Immature natural killer cell (primary cell): Measurements from ENCODE around the gene RPA1. TPM values are rescaled to one million over a fixed set of nuclear protein-coding genes. Genes with fewer than 3 reads are reported as not detected.

ENCODE experiments used
- DNase-seq, 3 donors: peaks; one replicate each; pipeline ENCODE4 v3.0.0; 2022; ENCODE audit warnings: mixed read lengths in 1 of 3
- H3K27ac Mint-ChIP-seq, 6 donors: one replicate each; pipeline ENCODE4 v1.8.0; 2020; ENCODE audit warnings: mixed read lengths in 6 of 6, mild to moderate bottlenecking in 5 of 6, inconsistent platforms in 4 of 6, moderate library complexity in 3 of 6
- H3K27me3 Mint-ChIP-seq, 3 donors: one replicate each; pipeline ENCODE4 v1.8.0; 2020 to 2021; ENCODE audit warnings: low read depth in 3 of 3, mild to moderate bottlenecking in 3 of 3, mixed read lengths in 3 of 3, moderate library complexity in 3 of 3, inconsistent platforms in 1 of 3
- H3K36me3 Mint-ChIP-seq, 3 donors: one replicate each; pipeline ENCODE4 v1.8.0; 2020; ENCODE audit warnings: mixed read lengths in 3 of 3, inconsistent platforms in 2 of 3, mild to moderate bottlenecking in 2 of 3
- H3K4me1 Mint-ChIP-seq, 2 donors: one replicate each; pipeline ENCODE4 v1.8.0; 2020; ENCODE audit warnings: inconsistent platforms in 2 of 2, mild to moderate bottlenecking in 2 of 2, mixed read lengths in 2 of 2, moderate library complexity in 1 of 2
- H3K4me3 Mint-ChIP-seq, 5 donors: one replicate each; pipeline ENCODE4 v1.8.0; 2020; ENCODE audit warnings: mild to moderate bottlenecking in 5 of 5, mixed read lengths in 5 of 5, inconsistent platforms in 3 of 5, moderate library complexity in 3 of 5
- H3K9me3 Mint-ChIP-seq, 6 donors: one replicate each; pipeline ENCODE4 v1.8.0; 2020; ENCODE audit warnings: mild to moderate bottlenecking in 6 of 6, mixed read lengths in 6 of 6, inconsistent platforms in 4 of 6, moderate library complexity in 3 of 6
- polyA plus RNA-seq, 3 donors: library from polyadenylated mRNA; unstranded; fragments of 300-500 nt; fragmentation: Illumina TruSeq; gene quantifications; one replicate each; pipeline ENCODE4 v1.2.3, GENCODE V29; 2021

The RPA1 gene
- polyA plus RNA-seq, 3 donors from 2014 or later = 82.6 to 102 (median 89.4) TPM

DNA sequence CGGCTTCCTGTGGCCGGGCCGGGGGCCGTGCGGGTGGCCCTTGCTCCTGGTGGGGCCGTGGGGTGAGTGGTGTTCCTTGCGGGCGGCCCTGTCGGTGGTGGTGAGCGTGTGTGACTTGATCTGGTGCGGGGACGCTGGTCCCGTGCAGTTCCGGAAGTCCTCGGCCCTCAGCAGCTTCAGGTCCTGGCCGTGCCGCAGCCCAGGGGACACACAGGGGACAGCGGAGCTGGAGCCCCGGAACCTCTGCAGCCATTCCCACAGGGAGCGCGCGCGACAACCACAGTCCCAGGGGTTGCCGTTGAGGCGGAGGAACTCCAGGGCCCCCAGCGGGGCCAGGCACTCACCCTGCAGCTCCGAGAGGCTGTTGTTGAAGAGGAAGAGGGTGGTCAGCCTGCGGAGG, 107.0 kb downstream of the RPA1 start:
- H3K4me3 Mint-ChIP-seq = no peak overlapping the region
- no peaks in the 10 kb centered on the region for H3K9me3 Mint-ChIP-seq
- DNase-seq = peak in 1 of 3 donors; percentile 4
- no peaks in the 10 kb centered on the region for H3K36me3 Mint-ChIP-seq
- H3K27ac Mint-ChIP-seq = no peak overlapping the region
- no peaks in the 10 kb centered on the region for H3K4me1 Mint-ChIP-seq
- peaks cover 0 to 4% (median 3%) of the 10 kb centered on the region in 3 donors for H3K27me3 Mint-ChIP-seq

DNA sequence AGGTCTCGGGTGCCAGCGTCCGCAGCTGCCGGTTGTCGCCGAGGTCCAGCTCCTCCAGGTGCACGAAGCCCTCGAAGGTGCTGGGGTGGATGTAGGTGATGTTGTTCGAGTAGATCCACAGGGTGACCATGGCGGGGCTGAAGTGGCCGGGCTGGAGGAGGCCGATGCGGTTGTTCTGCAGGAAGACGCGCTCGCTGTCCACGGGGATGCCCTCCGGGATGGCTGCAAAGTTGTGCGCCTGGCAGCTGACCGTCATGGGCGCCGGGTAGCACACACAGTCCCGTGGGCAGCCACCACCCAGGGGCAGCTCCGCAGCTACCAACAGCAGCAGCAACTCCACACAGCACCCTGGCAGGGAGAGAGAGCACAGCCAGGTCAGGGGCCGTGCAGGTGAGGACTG, 107.7 kb downstream of the RPA1 start:
- no peak overlapping the region for H3K4me3 Mint-ChIP-seq
- no peaks in the 10 kb centered on the region for H3K9me3 Mint-ChIP-seq
- H3K4me1 Mint-ChIP-seq = no peaks in the 10 kb centered on the region
- H3K36me3 Mint-ChIP-seq = no peaks in the 10 kb centered on the region
- H3K27me3 Mint-ChIP-seq = peaks cover 0 to 4% (median 3%) of the 10 kb centered on the region in 3 donors
- H3K27ac Mint-ChIP-seq = no peak overlapping the region
- DNase-seq = no peak

DNA sequence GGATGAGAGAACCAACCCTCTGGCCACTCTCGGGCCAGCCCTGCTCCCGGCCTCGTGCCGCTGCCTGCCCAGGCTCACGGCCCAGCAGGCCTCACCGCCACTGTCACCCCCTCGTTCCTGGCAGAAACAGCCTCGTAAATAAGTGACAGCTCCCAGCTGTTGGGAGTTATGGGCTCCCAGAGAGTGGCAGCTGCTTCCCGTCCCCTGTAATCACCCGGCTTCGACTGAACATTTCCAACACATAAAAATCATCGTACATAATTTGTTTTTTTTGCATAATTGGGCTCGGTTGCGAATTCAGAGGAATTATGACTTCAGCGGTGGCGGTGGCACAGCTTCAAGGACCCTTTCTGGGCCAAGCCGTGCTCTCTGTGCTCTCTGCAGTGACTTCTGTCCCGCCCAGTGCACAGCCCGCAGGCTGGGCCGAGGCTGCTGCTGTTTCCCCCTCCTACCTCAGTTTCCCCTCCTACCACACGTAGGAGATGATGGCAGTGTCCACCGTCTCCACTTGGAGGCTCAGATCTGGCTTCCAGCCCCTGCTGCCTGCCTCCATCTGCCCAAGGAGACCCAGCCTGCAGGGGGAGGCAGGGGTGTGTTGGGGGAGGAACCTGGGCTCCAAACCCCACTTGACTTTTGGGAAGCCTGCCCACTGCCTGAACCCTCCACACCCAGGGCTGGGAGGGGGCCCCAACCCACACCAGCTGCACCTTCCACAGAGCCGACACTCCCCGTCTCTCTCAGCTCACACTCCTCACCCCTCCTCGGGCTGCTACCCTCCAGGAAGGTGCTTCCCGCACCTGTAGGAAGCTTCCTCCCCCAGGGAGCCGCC, 110.4 kb downstream of the RPA1 start:
- Mint-ChIP-seq H3K9me3 (no peaks in the 10 kb centered on the region), H3K27ac (no peak overlapping the region), H3K36me3 (no peaks in the 10 kb centered on the region), H3K4me3 (no peak overlapping the region), H3K4me1 (no peaks in the 10 kb centered on the region), H3K27me3 (peaks cover 0 to 5% (median 3%) of the 10 kb centered on the region in 3 donors)
- no peak for DNase-seq

DNA sequence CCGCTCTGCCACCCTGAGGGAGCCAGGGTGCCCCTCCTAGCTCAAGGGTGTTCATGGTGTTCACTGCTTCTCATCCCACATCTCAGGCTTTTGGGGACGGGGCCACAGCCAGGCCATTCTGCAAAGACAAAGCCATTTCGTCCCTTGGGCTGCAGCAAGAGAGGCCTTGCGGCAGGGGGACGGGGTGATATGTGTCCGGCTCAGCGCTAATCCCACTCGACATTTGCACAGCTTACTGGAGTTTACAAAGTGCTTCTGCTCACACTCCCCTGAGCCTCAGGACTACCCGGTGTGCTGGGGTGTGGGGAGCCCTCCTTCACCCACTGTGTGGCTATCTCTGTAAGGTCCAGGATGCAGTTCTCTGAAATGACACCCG, 111.0 kb downstream of the RPA1 start:
- Mint-ChIP-seq H3K36me3 (no peaks in the 10 kb centered on the region), H3K4me1 (no peaks in the 10 kb centered on the region), H3K27me3 (peaks cover 1 to 3% (median 2%) of the 10 kb centered on the region in 3 donors), H3K9me3 (no peaks in the 10 kb centered on the region), H3K4me3 (no peak overlapping the region), H3K27ac (no peak overlapping the region)
- DNase-seq = no peak

DNA sequence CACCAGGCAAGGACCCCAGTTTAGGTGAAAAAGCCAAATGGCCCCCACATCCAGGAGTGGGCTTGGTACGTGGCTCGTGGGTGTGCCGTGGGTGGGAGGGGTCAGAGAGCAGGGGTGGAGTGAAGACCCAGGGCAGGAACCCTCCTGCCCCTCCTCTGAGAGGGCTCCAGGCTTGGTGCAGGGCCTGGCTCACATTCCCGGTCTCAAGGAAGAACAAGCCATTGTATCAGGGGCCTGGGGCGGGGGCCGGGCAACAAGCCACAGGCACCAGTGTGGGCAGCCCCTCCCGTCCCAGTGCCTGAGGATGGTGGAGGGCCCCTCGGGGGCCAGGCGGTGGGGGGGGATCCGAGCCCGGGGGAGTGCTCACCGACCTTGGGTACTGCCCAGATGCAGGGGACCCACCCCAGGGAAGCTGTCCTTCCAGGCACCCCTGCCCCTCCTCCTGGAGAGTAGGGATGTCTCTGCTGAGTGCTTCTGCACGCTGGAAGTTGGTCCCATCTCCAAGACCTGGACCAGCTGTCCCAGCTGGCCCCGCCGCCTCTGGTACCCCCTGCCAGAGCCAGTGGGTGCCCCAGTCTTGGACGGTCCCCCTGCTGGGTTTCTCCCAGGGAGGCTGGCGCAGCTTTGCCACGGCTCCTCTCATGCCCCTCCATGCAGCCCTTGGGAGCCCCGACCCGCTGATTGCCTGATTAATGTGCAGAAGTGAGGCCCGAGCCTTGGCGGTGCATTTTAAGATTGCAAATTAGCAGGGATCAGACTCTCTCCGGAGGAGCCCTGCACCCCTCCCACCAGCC, 111.7 kb downstream of the RPA1 start:
- Mint-ChIP-seq H3K4me3 (no peak overlapping the region), H3K4me1 (no peaks in the 10 kb centered on the region), H3K27me3 (peaks cover 1 to 3% (median 2%) of the 10 kb centered on the region in 3 donors), H3K27ac (no peak overlapping the region), H3K9me3 (no peaks in the 10 kb centered on the region), H3K36me3 (no peaks in the 10 kb centered on the region)
- no peak for DNase-seq

DNA sequence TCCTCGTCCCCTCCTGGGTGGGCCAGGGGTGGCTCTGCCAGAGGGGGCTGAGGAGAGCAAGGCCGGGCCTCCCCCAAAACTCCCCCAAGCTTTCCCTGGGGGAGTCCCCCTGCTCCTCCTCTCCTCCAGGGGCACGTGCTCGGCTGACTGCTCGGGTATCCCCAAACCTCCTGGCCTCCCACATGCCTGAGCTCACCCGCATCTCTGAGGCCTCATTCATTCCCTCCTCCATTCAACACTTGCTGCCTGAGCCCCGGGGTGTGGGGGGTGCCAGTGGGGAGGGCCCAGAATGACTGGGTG, 112.2 kb downstream of the RPA1 start:
- no peak overlapping the region for H3K4me3 Mint-ChIP-seq
- H3K27me3 Mint-ChIP-seq = peaks cover 1 to 2% (median 1%) of the 10 kb centered on the region in 3 donors
- no peak overlapping the region for H3K27ac Mint-ChIP-seq
- H3K36me3 Mint-ChIP-seq = no peaks in the 10 kb centered on the region
- no peaks in the 10 kb centered on the region for H3K4me1 Mint-ChIP-seq
- H3K9me3 Mint-ChIP-seq = no peaks in the 10 kb centered on the region
- DNase-seq = no peak

DNA sequence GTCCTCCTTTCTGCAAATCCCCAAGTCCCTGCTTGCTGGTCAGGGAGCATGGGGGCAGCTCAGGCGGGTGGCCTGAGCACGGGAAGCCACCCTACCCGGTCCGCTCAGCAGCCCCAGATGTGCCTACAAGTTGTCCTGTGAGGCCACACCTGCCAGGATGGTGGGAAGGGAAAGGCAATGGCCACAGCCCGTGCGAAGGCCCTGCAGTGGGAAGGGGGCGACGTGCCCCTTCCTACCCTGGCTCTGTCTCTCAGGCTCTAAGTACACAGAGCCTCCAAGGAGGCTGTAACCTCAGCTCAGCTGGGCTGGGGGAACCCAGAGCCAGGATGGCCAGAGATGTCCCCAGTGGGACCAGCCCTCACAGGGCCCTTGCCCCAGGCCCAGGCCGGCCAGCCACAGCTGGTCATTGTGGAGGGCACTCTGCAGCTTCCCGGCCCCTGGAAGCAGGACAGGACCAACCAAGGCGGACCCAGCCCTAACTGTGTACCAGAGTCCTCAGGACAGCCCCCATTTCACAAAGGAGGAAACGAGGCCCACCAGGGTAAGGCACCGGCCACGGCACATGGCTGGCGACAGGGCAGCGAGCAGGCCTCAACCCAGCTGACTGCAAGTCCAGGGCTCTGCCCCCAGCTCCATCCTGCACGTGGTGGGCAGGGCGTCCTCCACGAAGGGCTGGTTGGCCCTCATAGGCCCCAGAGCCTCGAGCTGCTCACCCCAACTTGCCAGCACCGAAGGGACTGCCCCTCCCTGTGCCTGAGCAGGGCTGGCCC, 113.0 kb downstream of the RPA1 start:
- Mint-ChIP-seq H3K9me3 (no peaks in the 10 kb centered on the region), H3K27me3 (peaks cover 1 to 2% (median 1%) of the 10 kb centered on the region in 3 donors), H3K36me3 (no peaks in the 10 kb centered on the region), H3K27ac (no peak overlapping the region), H3K4me1 (no peaks in the 10 kb centered on the region), H3K4me3 (no peak overlapping the region)
- no peak for DNase-seq

DNA sequence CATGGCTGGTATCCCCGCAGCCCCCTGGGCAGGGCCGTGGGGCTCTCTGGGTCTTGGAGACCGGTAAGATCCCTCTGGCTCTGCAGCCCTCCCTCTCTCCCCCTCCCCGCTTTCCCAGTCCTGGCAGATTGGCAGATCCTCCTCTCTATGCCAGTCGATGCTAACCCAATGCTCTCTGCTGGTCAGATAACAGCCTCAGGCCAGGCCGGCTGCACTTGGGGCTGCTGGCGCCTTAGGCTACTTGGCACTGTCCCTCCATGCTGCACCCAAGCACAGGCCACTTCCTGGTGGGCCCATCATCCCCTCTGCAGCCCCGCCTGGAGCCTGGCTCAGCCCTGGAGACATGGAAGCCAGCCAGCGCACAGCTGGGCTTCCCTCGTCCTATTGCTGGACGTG, 113.6 kb downstream of the RPA1 start:
- peaks cover 1 to 2% (median 1%) of the 10 kb centered on the region in 3 donors for H3K27me3 Mint-ChIP-seq
- H3K4me3 Mint-ChIP-seq = no peak overlapping the region
- H3K36me3 Mint-ChIP-seq = no peaks in the 10 kb centered on the region
- H3K9me3 Mint-ChIP-seq = no peaks in the 10 kb centered on the region
- H3K4me1 Mint-ChIP-seq = no peaks in the 10 kb centered on the region
- no peak for DNase-seq
- H3K27ac Mint-ChIP-seq = no peak overlapping the region

DNA sequence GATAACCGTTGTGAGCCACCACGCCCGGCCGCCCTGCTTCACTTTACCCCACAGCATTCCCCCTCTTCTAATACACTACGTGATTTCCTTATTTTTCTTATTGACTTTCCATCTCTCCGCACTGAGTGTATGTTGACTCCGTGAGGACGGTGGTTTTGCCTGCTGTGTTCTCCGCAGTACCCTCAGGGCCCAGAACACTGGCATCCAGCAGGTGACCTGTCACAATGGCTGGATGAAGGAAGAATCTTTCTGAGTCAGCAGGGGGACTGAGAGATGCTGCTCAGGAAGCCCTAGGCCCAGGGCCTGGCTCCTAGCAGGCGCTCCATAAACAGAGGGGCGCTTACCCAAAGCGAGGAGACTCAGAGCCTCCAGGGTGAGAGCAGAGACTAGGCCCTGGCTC, 115.8 kb downstream of the RPA1 start:
- Mint-ChIP-seq H3K4me3 (no peak overlapping the region), H3K27me3 (peaks cover 1 to 7% (median 3%) of the 10 kb centered on the region in 3 donors), H3K27ac (no peak overlapping the region)

DNA sequence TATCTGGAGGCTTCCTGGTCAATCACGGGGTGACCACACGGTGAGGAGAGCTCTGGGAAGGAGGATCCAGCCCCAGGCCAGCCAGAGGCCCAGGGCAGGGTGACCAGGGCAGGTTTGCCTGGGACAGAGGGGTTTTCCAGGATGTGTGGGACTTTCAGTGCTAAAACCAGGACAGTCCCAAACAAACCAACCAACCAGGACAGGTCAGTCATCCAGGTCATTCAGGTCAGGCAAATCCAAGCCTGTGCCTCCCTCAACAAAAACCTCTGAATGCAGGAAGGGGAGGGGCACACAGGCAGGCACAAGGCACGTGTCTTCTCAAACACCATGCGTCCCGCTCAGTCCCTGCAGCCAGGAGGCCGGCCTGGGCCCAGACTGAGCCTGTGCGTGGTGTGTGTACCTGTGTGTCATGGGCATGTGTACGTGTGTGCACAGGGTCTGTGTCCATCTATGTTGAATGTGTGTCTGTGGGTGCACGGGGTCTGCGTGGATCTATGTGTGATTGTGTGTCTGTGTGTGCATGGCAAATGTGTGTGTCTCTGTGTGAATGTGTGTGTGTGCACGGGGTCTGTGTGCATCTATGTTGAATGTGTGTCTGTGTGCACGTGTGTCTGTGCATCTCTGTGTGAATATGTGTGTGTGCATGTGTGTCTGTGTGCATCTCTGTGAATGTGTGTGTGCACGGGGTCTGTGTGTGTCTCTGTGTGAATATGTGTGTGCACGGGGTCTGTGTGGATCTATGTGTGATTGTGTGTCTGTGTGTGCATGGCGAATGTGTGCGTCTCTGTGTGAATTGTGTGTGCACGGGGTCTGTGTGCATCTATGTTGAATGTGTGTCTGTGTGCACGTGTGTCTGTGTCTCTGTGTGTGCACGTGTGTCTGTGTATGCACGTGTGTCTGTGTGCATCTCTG, 116.5 kb downstream of the RPA1 start:
- H3K27ac Mint-ChIP-seq = no peak overlapping the region
- H3K4me3 Mint-ChIP-seq = no peak overlapping the region
- H3K27me3 Mint-ChIP-seq = peaks cover 1 to 8% (median 3%) of the 10 kb centered on the region in 3 donors
- no peaks in the 10 kb centered on the region for H3K4me1 Mint-ChIP-seq
- no peaks in the 10 kb centered on the region for H3K9me3 Mint-ChIP-seq
- no peaks in the 10 kb centered on the region for H3K36me3 Mint-ChIP-seq
- no peak for DNase-seq

More for the DNA sequence above, 115.8 kb downstream of the RPA1 start:
- no peaks in the 10 kb centered on the region for H3K9me3 Mint-ChIP-seq
- no peaks in the 10 kb centered on the region for H3K36me3 Mint-ChIP-seq
- no peaks in the 10 kb centered on the region for H3K4me1 Mint-ChIP-seq
- no peak for DNase-seq

DNA sequence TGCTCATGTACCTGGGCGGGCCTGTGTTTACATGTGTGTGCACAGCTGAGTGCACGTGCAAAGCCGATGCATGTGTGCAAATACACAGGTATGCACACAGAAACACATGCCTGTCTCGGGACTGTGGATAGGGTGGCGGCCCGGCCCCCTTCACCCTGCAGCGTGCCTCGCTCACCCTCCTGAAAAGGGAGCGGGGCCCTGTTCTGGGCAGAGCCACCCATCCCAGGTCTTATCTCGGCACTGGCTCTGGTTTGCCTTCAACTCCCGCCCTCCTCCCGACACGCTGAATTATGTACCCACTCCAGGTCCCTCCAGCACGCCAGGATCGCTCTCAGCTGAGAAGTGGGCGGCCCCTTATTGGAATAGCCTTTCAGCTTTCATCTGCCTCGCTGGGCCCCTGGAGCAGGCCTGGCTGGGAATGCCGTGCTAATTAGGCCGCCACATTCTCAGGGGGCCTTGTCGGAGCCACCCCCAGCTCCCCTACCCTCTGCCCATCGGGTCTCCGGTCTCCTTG, 117.5 kb downstream of the RPA1 start:
- no peak overlapping the region for H3K27ac Mint-ChIP-seq
- no peaks in the 10 kb centered on the region for H3K4me1 Mint-ChIP-seq
- no peaks in the 10 kb centered on the region for H3K9me3 Mint-ChIP-seq
- peaks cover 3 to 10% (median 3%) of the 10 kb centered on the region in 3 donors for H3K27me3 Mint-ChIP-seq
- no peaks in the 10 kb centered on the region for H3K36me3 Mint-ChIP-seq
- no peak overlapping the region for H3K4me3 Mint-ChIP-seq
- no peak for DNase-seq

DNA sequence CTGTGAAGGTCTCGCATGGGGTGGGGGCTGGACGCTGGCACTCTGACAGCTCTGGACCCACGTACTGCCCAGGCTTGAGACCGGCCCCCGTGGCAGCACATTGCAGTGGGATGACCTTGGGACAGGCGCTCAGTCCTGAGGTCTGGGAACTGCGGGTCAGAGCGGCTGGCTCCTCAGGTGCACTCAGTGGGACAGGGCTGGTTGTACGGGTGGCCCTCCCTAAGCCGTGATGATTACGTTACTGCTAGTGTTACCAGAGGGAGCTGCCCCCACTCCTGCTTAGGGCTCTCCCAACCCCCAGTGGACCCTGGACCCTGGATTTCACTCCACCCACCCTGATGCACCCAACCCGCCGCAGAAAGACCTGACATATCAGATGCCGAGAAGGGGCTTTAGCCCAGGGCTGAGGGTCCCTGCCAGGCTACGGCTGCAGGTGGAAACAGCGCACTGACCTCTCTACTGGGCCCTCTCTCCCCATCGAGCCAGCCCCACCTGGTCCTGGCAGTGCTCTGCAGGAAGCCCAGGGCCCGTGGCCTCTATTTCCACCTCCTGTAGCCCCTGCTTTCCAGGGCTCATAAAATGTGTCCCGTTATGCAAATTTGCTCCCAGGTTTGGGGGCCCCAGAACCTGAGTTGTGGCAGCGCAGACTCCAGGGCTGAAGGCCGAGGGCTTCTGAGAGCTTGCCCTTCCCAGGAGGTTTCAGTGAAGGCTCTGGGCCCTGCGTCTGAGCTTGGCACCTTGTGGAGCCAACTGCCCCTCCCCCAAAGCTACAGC, 118.1 kb downstream of the RPA1 start:
- Mint-ChIP-seq H3K4me1 (no peaks in the 10 kb centered on the region), H3K36me3 (no peaks in the 10 kb centered on the region), H3K27me3 (peaks cover 3 to 10% (median 3%) of the 10 kb centered on the region in 3 donors), H3K9me3 (no peaks in the 10 kb centered on the region), H3K4me3 (no peak overlapping the region), H3K27ac (no peak overlapping the region)
- DNase-seq = no peak

DNA sequence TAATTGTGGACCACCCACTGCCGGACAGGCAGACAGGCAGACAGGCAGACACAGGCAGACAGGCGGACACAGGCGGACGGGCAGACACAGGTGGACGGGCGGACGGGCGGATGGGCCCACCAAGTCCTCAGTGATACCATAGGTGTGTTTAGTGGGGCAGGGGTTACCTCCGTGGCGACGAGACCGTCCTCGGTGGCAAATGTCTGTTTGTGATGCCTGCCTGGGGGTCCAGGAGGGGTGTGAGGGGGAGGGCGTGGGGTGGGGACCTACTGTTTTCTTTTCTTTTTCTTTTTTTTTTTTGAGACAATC, 118.7 kb downstream of the RPA1 start:
- H3K27ac Mint-ChIP-seq = no peak overlapping the region

More for the DNA sequence above, 118.7 kb downstream of the RPA1 start:
- H3K36me3 Mint-ChIP-seq = no peaks in the 10 kb centered on the region
- DNase-seq = no peak
- no peaks in the 10 kb centered on the region for H3K9me3 Mint-ChIP-seq
- H3K27me3 Mint-ChIP-seq = peaks cover 3 to 10% (median 3%) of the 10 kb centered on the region in 3 donors
- no peaks in the 10 kb centered on the region for H3K4me1 Mint-ChIP-seq
- no peak overlapping the region for H3K4me3 Mint-ChIP-seq
